HG03432 (cell line): ENCODE measurements around the gene SIPA1.

ENCODE experiments used
- ATAC-seq: cut with Tn5 transposase; IDR thresholded peaks from one replicate; pipeline ENCODE4 v1.9.1; 2021; ENCODE audit warnings: mild to moderate bottlenecking, moderate library complexity; ENCODE audit not compliant: unreplicated experiment

SIPA1 gene

DNA sequence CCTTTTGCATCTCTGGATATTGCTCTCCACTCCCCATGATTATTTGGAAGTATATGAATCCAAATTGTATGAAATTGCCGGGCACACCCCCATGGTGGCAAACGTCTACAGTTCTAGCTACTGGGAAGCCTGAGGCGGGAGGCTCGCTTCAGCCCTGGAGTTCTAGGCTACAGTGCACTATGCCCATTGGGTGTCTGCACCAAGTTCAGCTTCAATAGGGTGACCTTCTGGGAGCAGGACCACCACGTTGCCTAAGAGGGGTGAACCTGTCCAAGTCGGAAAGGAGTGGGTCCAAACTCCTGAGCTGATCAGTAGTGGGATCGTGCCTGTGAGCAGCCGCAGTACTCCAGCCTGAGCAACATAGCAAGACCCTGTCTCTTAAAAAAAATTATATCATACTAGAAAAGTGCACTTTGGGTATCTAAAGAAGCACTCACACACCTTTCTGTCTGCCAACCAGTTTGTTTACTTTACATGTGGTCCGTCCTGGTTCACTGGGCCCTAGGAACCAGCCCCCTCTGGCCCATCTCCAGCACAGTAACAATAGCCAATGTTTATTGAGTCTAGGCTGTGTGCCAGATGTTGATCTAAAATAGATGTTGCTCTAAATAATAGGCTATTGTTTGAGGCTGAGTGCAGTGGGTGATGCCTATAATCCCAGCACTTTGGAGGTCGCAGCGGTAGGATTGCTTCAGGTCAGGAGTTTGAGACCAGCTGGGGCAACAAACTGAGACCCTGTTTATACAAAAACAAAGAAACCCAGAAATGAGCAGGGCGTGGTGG is 57.7 kb downstream of the SIPA1 start:
- ATAC-seq = no peak

- no peak for ATAC-seq
Observed at GRCh38 chr11:65696802-65697552, 59.1 kb downstream of the SIPA1 start.

DNA sequence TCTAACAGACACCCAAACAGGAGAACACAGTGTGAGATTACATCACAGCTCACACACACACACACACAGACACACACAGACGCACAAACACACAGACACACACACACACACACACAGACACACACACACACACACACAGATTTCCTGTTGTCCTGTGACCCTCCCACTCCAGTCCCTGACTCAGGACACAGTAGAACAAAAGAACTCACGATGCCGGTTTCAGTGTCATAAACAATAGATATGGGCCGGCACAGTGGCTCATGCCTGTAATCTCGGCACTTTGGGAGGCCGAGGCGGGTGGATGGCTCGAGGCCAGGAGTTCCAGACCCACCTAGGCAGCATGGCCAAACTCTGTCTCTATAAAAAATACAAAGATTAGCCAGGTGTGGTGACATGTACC is 60.3 kb downstream of the SIPA1 start:
- no peak for ATAC-seq

DNA sequence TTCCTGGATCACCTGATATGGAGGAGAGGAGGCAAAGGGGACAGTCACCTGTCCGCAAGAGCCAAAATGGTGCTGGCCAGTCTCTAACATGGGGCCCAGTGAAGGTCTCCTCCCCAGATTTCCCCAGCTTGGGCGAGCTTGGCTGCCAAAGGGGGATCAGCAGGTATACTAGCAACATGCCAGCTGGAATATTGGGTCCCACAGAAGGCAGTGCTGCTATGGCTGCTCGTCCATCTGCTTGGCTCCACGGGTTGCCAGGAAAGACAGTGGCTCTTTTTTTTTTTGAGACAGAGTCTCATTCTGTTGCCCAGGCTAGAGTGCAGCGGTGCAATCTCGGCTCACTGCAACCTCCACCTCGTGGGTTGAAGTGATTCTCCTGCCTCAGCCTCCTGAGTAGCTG is 61.4 kb downstream of the SIPA1 start:
- ATAC-seq = no peak

- ATAC-seq = no peak
Observed at GRCh38 chr11:65700399-65700798, 62.5 kb downstream of the SIPA1 start.
